ENCODE measurements around the gene TCP1. TPM values are rescaled to one million over a fixed set of nuclear protein-coding genes. Genes with fewer than 3 reads are reported as not detected.

TCP1 gene
- total and polyA plus RNA-seq, 2 of the 8 experiments (the other 6 are each of a cell fraction or from before 2014, with no cell fraction given): 117 to 348 TPM

- peak overlapping the region; percentile 62 for H3K18ac ChIP-seq (ENCODE audit: extremely low read depth, low read length)
- H2BK20ac ChIP-seq (ENCODE audit: low read length): no peak overlapping the region
- peak overlapping the region; percentile 97 for H2BK5ac ChIP-seq (ENCODE audit: low read depth, low read length)
- TF ChIP-seq POU5F1 (IDR thresholded peaks at IDR 0.05; ENCODE audit: low read depth, low read length) (no peak), SAP30 (IDR thresholded peaks at IDR 0.05; ENCODE audit: insufficient read depth, insufficient replicate concordance, low read length) (peak; percentile 18)
- peaks cover 10% of the 10 kb centered on the region; the same call in 1 of the 2 replicates for H3K79me1 ChIP-seq (ENCODE audit: low read depth, low read length)
- ChIA-PET CTCF (ENCODE audit: partially characterized antibody) (interaction anchor here (1.0 kb wide), 1 partner anchor 33 kb away, joined by 3 read pairs; no protein-coding TSS in a partner anchor), POLR2A (ENCODE audit: partially characterized antibody) (interaction anchor here (0.9 to 6.0 kb wide), 7 partner anchors 9 to 71 kb away, joined by 3 to 86 read pairs (median 11); partner anchors contain the start of gene WTAP)
- peak overlapping the region; percentile 57 for H3K56ac ChIP-seq (replicated peaks; ENCODE audit: insufficient read length, low read depth, low read length)
- H3K9ac ChIP-seq (replicated peaks in 1 of 4; ENCODE audit: extremely low read depth in 1 of 4, low read depth in 3 of 4, low read length in 3 of 4): peak overlapping the region; percentile 39 to 95 (median 84)
- 0 out of 2 replicates have a peak overlapping the region, but pooled peaks have one; percentile 0 for H2AFZ ChIP-seq (ENCODE audit: low read length)
- peaks cover 0 to 7% of the 10 kb centered on the region in 2 experiments for H4K20me1 ChIP-seq (replicated peaks in 1 of 2; ENCODE audit: control insufficient read depth in 1 of 2, insufficient read depth in 2 of 2, low read length in 2 of 2)
- peak overlapping the region; percentile 35 for H4K5ac ChIP-seq (ENCODE audit: insufficient read length, low read depth, low read length)
- peaks cover 11% of the 10 kb centered on the region for H3K23me2 ChIP-seq (ENCODE audit: low read depth, low read length)
- peak overlapping the region; percentile 57; the same call in 1 of the 2 replicates for H3K27ac ChIP-seq (ENCODE audit: low read depth, low read length)
- H3K27me3 ChIP-seq (replicated peaks in 1 of 4; ENCODE audit: control insufficient read depth in 3 of 4, extremely low read depth in 1 of 4, insufficient read depth in 3 of 4, low read length in 3 of 4): no peaks in the 10 kb centered on the region
- H3K79me2 ChIP-seq (ENCODE audit: control insufficient read depth in 1 of 2, insufficient read depth in 2 of 2, low read length in 2 of 2): peaks cover 0 to 15% of the 10 kb centered on the region in 2 experiments; a peak in 2 of 4 replicates
- peak overlapping the region; percentile 20 for H3K14ac ChIP-seq (ENCODE audit: insufficient read length)
- peak overlapping the region; percentile 90 to 97 for H3K4me2 ChIP-seq (ENCODE audit: insufficient read depth in 1 of 2, low read depth in 2 of 2, low read length in 2 of 2)
- H3K23ac ChIP-seq (ENCODE audit: insufficient read length): no peak overlapping the region
- peak overlapping the region; percentile 96 for H2BK12ac ChIP-seq (ENCODE audit: low read depth, low read length)
- FAIRE-seq (no peak), DNase-seq (ENCODE audit: low read depth in 1 of 2, low spot score in 2 of 2) (no peak)
- H3K9me3 ChIP-seq (ENCODE audit: insufficient read depth in 2 of 2, low read depth in 1 of 2, low read length in 1 of 2): no peaks in the 10 kb centered on the region
- H3K36me3 ChIP-seq (ENCODE audit: control insufficient read depth in 2 of 4, insufficient read depth in 4 of 4, low read length in 3 of 4): peaks cover 9 to 56% (median 37%) of the 10 kb centered on the region in 4 experiments; a peak in 7 of 8 replicates
- peaks cover 6 to 15% (median 12%) of the 10 kb centered on the region in 4 experiments; a peak in 6 of 7 replicates for H3K4me1 ChIP-seq (replicated peaks in 1 of 4; ENCODE audit: control insufficient read depth in 3 of 4, insufficient read depth in 4 of 4, low read length in 3 of 4)
- H2AK5ac ChIP-seq (ENCODE audit: low read depth, low read length): peak overlapping the region; percentile 56
- peak overlapping the region; percentile 55 for H3K4ac ChIP-seq (replicated peaks; ENCODE audit: insufficient read length, low read depth, low read length)
- H2BK15ac ChIP-seq (ENCODE audit: low read length): peak overlapping the region; percentile 90; the same call in 1 of the 2 replicates
- peak overlapping the region; percentile 47 for H4K8ac ChIP-seq (ENCODE audit: extremely low read depth, insufficient read depth, low read length)
- H2BK120ac ChIP-seq (replicated peaks; ENCODE audit: low read depth, low read length): peak overlapping the region; percentile 81
- H4K91ac ChIP-seq (replicated peaks; ENCODE audit: insufficient read length, low read length): peak overlapping the region; percentile 91
- H3K4me3 ChIP-seq (ENCODE audit: extremely low read depth in 1 of 4, insufficient read depth in 2 of 4, low read depth in 3 of 4, low read length in 4 of 4): peak overlapping the region; percentile 87 to 98 (median 90)
- WGBS, 2 experiments (ENCODE audit: extremely low coverage in 1 of 2, insufficient coverage in 1 of 2, insufficient read length in 1 of 2, insufficient replicate concordance in 2 of 2, low coverage in 1 of 2, low lambda C conversion rate in 2 of 2, missing lambda C conversion rate in 1 of 2): 46% methylated on average over 13 of the region's 16 CpGs; no CpG with 5 or more reads in 1 of the 2 experiments
These were observed 26.6 kb downstream of the TCP1 start for GRCh38 chr6:159762681-159763293.
